GM12891 (cell line): ENCODE data around the gene OR1M1.

Experiments used
- DNase-seq: peaks from one replicate; pipeline ENCODE4 v3.0.0; 2011; ENCODE audit warnings: low spot score; ENCODE audit not compliant: insufficient read length
- FAIRE-seq: peaks from 2 replicates; lab custom pipeline; 2011; peaks lifted over from hg19 to GRCh38; lab: Jason Lieb, UNC
- PAX5 ChIP-seq: IDR thresholded peaks from 2 replicates; pipeline ENCODE4 v1.6.1; 2011; ENCODE audit warnings: low read length, moderate library complexity, mild to moderate bottlenecking; ENCODE audit not compliant: insufficient read depth, severe bottlenecking
- POLR2A ChIP-seq: IDR thresholded peaks from 2 replicates; pipeline ENCODE4 v1.6.1; 2011; ENCODE audit warnings: low read depth, low read length, control low read depth
- POLR2AphosphoS5 ChIP-seq: IDR thresholded peaks from 2 replicates; pipeline ENCODE4 v1.6.1; 2011; ENCODE audit warnings: low read depth, low read length, control low read depth
- POU2F2 ChIP-seq: IDR thresholded peaks from 2 replicates; pipeline ENCODE4 v1.6.1; 2011; ENCODE audit warnings: low read depth, mild to moderate bottlenecking, control low read depth, low read length, moderate library complexity
- SPI1 ChIP-seq: IDR thresholded peaks from 2 replicates; pipeline ENCODE4 v1.6.1; 2011; ENCODE audit warnings: low read depth, low read length, control low read depth
- TAF1 ChIP-seq: IDR thresholded peaks from 2 replicates; pipeline ENCODE4 v1.6.1; 2011; ENCODE audit warnings: low read depth, low read length, control low read depth

The OR1M1 gene

DNA sequence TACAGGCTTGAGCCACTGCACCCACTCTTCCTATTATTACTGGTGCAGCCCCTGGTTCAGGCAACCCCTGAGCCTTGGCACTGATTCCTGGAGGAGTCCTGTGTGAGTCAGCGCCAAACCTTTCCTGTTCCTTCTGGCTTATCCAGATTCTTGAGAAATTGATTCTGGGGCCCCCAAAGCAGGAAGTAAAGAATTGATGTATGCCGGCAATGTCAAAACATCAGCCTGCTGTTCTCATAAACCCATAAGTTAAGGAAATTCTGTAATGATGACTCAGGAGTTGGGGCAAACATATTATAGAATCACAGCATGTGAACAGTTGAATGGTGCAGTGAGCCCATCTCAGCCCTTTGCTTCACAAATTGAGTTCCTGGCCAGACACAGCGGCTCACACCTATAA lies 41.3 kb downstream of the OR1M1 start:
- DNase-seq (no peak), FAIRE-seq (no peak)
- TF ChIP-seq POU2F2, result no peak
- no peak for TF ChIP-seq POLR2A
- no peak for TF ChIP-seq PAX5
- no peak for TF ChIP-seq POLR2AphosphoS5
- no peak for TF ChIP-seq TAF1

DNA sequence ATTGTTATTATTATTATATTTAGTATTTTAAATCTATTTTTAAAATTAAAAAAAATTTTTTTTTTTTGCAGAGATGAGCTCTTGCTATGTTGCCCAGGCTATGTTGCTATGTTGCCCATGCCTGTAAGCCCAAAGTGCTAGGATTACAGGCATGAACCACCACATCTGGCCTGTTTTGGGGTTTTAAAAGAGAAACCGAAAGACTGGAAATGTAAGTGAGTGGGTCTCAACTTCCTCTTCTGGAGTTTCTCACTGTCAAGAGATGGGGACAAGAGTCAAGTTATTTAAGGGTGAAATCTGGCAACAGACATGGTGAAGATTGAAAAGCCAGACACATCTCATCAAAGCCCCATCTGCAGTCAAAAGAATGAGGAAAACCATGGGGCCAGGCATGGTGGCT lies 44.1 kb downstream of the OR1M1 start:
- no peak for FAIRE-seq
- no peak for TF ChIP-seq PAX5
- TF ChIP-seq POLR2A, result no peak
- TF ChIP-seq POLR2AphosphoS5, result no peak
- TF ChIP-seq SPI1, result peak; percentile 58; the same call in 1 of the 2 replicates
- DNase-seq, result no peak

DNA sequence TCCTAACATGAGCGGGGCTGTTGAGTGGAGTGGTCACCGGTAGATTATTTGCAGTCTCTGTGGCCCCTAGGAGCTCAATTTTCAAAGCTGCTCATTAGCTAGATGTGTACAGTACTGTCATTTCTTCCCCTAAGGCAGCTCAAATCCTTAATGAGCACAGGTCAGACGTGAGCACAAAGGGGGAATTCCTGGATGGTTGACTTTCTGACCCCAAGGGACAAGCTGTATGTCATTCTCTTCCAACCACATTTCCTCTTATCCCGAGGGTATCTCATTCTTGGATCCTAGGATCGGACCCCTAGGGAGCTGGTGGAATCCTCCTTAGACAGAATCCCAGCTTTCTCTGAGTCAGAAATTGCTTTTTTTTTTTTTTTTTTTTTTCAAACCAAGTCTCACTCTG lies 45.6 kb downstream of the OR1M1 start:
- DNase-seq (no peak), FAIRE-seq (no peak)
- TF ChIP-seq SPI1, result no peak
- TF ChIP-seq POU2F2, result no peak
- no peak for TF ChIP-seq TAF1
- TF ChIP-seq PAX5, result no peak
- TF ChIP-seq POLR2A, result no peak

DNA sequence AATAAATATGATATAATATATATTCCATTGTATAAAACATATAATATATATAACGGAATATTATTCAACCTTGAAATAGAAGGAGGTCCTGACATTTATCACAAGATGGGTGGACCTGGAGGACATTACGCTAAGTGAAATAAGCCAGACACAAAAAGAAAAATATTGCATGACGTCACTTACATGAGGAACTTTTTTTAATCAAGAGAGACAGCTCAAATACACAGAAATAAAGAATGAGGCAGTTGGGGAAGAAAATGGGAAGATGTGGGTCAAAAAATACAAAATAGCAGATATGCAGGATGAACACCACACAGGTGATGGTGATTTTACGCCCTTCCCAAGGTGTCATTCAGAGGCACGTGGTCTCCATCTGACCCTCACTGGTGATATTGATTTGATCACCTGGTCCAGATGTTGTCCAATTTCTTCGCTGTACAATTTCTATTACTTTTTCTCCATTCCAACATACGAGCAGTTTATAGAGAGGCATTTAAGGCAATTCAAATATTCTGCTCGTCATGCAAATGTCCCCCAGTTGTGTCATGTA lies 52.8 kb downstream of the OR1M1 start:
- no peak for DNase-seq
- FAIRE-seq, result no peak
- TF ChIP-seq POLR2A (peak; percentile 52; the same call in 1 of the 2 replicates), PAX5 (no peak), POLR2AphosphoS5 (peak; percentile 55)

DNA sequence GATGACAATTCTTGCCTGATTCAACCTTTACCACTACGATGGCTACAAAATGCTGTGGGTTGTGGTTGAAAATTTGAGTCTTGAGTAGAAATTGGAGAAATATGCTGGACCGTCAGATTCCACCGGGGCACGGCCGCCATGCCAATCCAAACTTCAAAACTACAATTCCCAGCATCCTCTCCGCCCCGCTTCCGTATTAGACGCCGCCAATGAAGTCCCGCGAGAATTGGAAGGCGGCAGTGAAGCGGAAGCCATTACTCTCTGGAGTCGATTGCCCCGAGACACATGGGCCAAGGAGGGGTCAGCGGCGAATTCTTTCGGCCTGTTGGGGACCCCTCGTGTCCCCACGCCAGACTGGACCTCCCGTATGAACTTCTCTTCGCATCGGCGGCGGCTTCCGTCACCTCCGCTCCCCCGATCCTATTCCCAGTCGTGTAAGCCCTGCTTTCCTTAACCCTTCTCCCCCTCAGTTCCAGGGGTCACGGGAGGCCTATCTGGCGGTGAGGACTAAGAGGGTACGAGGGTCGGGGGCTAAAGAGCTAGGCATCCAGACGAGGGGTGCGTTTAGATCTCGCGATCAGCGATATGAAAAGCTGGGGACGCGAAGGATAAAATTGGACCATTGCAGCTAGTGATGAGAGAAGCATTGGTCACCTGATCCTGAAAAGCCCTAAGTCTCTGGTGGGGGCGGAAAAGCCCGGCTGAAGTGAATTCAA lies 53.5 kb downstream of the OR1M1 start, which contains the start of gene ZNF317:
Gene ZNF317, plus strand, starts transcription at position 239 of the 716 bp plus-strand sequence. CDS start 15,620 bp downstream, outside the sequence.
- TF ChIP-seq POLR2AphosphoS5, result peak; percentile 89
- TF ChIP-seq TAF1, result peak; percentile 87; the same call in 1 of the 2 replicates
- peak; percentile 95 for TF ChIP-seq POLR2A
- TF ChIP-seq SPI1, result peak; percentile 48
- no peak for TF ChIP-seq PAX5
- 0 out of 2 replicates have a peak, but pooled peaks have one; percentile 50 for TF ChIP-seq POU2F2
- DNase-seq (peak; percentile 64), FAIRE-seq (peak; percentile 92)

DNA sequence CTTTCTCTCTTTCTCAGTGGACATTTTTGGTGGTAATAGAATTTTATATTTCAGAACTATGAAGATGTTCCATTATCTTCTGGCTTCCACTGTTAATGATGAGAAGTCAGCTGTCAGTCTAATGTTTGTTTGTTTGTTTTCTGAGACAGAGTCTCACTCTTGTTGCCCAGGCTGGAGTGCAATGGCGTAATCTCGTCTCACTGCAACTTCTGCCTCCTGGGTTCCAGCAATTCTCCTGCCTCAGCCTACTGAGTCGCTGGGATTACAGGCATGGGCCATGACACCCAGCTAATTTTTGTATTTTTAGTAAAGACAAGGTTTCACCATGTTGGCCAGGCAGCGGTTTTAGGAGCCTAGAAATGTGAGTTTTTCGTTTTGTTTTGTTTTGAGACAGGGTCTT lies 58.1 kb downstream of the OR1M1 start:
- FAIRE-seq (no peak), DNase-seq (no peak)
- no peak for TF ChIP-seq POLR2AphosphoS5
- TF ChIP-seq POU2F2, result no peak
- TF ChIP-seq SPI1, result no peak
- TF ChIP-seq POLR2A, result no peak
- no peak for TF ChIP-seq PAX5
- TF ChIP-seq TAF1, result no peak
